ENCODE results near the gene BSN.

The BSN gene

DNA sequence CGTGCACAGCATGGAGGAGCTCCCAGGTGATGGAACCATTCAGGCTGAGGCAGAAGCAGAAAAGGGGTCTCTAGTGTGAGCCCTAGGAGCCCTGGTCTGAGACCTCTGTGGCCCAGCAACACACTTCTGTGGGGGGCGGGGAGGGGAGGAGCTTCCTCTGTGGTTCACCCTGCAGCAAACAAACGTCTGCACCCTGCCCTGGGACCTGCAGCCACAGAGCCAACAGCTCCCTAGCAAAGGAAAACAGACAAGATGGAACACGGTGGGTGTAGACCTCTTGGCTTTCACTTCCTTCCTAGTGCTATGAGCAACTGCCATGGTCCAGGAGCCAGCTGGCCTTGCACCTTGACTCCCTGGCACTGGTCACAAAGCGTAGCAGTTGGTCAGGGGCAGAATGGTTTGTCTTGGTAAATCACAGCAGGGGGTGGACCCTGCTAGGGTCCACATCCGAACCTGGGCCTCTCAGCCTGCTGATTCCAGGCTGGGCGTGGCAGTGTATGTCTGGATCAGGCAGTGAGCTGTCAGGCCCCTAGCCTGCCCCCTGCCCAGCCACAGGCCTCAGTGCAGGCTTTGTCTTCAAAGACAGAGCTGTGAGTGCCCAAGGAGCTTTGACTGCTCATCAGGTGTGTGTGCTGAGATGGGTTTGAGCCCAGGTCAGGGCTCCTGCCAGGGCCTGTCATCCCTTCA lies 158.5 kb downstream of the BSN start:
- no peak overlapping the region for H3K27ac ChIP-seq (ENCODE audit: low read length)
- no peak for DNase-seq (ENCODE audit: low read depth, low spot score)
- no peaks in the 10 kb centered on the region for H3K9me3 ChIP-seq (ENCODE audit: control insufficient read depth, insufficient read depth, low read length)
- peaks cover 5% of the 10 kb centered on the region; the same call in 1 of the 2 replicates for H3K36me3 ChIP-seq (ENCODE audit: control insufficient read depth, insufficient read depth, low read length)
- no peaks in the 10 kb centered on the region for H3K27me3 ChIP-seq (ENCODE audit: control insufficient read depth, insufficient read depth, low read length)
- WGBS (ENCODE audit: insufficient coverage, insufficient read length): no CpG with 5 or more reads among the region's 7 CpGs
- H3K4me1 ChIP-seq (ENCODE audit: control insufficient read depth, insufficient read depth, low read length): no peaks in the 10 kb centered on the region
- no peak overlapping the region for H3K4me3 ChIP-seq (ENCODE audit: low read length)

DNA sequence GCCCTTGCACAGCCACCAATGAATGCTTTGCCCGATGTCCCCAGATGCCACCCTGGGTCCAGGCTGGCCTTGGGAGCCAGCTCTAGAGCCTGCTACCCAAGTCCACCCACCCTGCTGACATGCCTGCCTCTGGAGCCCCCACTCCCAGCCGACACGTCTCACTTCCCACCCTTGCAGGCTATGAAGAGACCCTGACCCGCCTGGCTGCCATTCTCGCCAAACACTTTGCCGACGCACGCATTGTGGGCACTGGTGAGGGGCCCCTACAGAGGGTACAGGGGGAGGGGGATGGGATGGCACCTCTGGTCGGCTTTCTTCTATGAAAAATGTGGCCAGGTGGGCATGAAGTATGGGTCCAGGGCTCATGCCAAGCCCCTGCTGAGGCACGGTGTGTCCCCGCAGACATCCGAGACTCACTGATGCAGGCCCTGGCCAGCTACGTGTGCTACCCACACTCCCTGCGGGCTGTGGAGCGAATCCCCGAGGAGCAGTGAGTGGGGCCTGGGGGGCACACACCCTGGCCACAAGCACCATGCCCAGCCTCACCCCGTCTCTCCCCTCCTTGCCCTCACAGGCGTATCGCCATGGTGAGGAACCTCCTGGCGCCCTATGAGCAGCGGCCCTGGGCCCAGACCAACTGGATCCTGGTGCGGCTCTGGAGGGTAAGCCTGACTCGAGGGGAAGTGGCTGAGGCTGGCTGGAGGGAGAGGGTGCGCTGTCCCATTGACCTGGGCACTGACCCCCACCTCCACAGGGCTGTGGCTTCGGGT lies 159.2 kb downstream of the BSN start:
- no peaks in the 10 kb centered on the region for H3K9me3 ChIP-seq (ENCODE audit: control insufficient read depth, insufficient read depth, low read length)
- peaks cover 8% of the 10 kb centered on the region for H3K36me3 ChIP-seq (ENCODE audit: control insufficient read depth, insufficient read depth, low read length)
- no peak for DNase-seq (ENCODE audit: low read depth, low spot score)
- no peaks in the 10 kb centered on the region for H3K27me3 ChIP-seq (ENCODE audit: control insufficient read depth, insufficient read depth, low read length)
- no CpG with 5 or more reads among the region's 25 CpGs for WGBS (ENCODE audit: insufficient coverage, insufficient read length)
- peaks cover 5% of the 10 kb centered on the region for H3K4me1 ChIP-seq (ENCODE audit: control insufficient read depth, insufficient read depth, low read length)
- H3K4me3 ChIP-seq (ENCODE audit: low read length): no peak overlapping the region
- H3K27ac ChIP-seq (ENCODE audit: low read length): no peak overlapping the region

DNA sequence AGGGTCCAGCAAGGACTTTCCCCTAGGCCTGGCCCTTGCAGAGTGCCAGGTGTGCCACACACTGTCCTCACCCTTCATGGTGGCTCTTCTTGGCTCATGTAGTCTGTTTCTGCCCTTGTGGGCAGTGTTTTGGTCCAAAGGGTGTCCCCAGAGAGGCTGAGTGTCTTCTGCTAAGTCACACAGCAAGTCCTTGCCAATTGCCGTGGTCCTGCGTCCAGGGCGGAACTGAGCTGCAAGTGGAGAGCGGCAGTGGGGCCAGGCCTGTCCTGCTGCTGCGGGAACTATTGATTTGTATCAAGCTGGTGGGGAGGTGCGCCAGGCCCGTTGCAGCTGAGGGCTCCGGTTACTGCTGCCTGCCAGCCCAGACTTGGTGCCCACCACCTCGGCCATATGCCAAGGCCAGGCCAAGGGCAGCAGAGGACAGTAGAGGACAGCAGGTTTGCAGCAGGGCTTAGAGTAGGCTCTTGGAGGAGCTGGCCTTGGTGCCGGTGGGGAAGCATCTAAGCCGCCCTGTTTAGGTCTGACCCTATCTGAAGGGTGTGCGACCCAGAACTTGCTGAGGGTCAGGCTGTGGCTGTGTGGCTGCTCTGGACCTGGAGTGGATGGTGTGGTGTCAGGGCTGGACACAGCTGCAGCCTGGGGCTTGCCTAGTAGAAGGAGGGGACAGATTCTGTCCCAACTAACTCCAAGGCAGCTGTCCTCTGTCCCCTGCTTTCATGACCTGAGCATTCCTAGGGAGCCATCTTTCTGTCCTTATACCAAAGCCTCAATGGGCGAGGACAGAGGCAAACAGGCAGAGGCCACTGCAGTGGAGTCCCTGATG lies 160.7 kb downstream of the BSN start:
- Histone ChIP-seq H3K27me3 (ENCODE audit: control insufficient read depth, insufficient read depth, low read length) (no peaks in the 10 kb centered on the region), H3K36me3 (ENCODE audit: control insufficient read depth, insufficient read depth, low read length) (peaks cover 8% of the 10 kb centered on the region), H3K27ac (ENCODE audit: low read length) (no peak overlapping the region), H3K4me3 (ENCODE audit: low read length) (no peak overlapping the region), H3K9me3 (ENCODE audit: control insufficient read depth, insufficient read depth, low read length) (no peaks in the 10 kb centered on the region), H3K4me1 (ENCODE audit: control insufficient read depth, insufficient read depth, low read length) (peaks cover 7% of the 10 kb centered on the region)
- no peak for DNase-seq (ENCODE audit: low read depth, low spot score)
- no CpG with 5 or more reads among the region's 13 CpGs for WGBS (ENCODE audit: insufficient coverage, insufficient read length)

DNA sequence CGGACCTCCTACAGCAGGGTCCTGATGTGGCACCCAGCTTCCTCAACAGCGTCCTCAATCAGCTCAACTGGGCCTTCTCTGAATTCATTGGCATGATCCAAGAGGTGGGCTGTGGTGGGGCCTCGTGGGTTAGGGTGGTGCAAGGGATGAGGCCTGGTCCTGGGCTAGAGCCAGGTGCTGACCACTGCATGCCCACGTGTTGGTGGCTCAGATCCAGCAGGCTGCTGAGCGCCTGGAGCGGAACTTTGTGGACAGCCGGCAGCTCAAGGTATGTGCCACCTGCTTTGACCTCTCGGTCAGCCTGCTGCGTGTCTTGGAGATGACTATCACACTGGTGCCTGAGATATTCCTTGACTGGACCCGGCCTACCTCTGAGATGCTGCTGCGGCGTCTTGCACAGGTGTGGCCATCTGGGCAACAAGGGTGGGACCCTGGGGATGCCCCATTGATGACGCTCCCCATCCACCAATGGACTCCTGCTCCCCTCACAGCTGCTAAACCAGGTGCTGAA lies 161.4 kb downstream of the BSN start:
- H3K36me3 ChIP-seq (ENCODE audit: control insufficient read depth, insufficient read depth, low read length): peaks cover 8% of the 10 kb centered on the region
- no peak for DNase-seq (ENCODE audit: low read depth, low spot score)
- no peaks in the 10 kb centered on the region for H3K9me3 ChIP-seq (ENCODE audit: control insufficient read depth, insufficient read depth, low read length)
- no peak overlapping the region for H3K4me3 ChIP-seq (ENCODE audit: low read length)
- peaks cover 7% of the 10 kb centered on the region for H3K4me1 ChIP-seq (ENCODE audit: control insufficient read depth, insufficient read depth, low read length)
- no peaks in the 10 kb centered on the region for H3K27me3 ChIP-seq (ENCODE audit: control insufficient read depth, insufficient read depth, low read length)
- H3K27ac ChIP-seq (ENCODE audit: low read length): no peak overlapping the region
- no CpG with 5 or more reads among the region's 13 CpGs for WGBS (ENCODE audit: insufficient coverage, insufficient read length)

DNA sequence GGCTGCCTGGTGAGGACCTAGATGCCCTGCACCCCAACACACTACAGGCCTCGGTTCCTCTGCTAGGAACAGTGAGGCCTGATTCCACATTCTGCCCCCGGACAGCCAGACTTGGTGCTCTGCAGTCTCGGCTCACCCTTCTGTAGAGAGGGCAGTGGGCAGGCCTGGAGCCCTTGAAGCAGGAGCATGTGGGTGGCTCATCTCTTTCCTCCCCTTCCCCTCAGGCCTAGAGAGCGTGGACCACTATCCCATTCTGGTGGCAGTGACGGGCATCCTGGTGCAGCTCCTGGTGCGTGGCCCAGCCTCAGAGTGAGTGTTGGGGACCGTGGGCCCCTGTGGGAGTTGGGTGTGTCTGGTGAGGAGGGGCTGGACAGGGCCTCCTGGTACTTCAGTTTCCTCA lies 161.9 kb downstream of the BSN start:
- peaks cover 12% of the 10 kb centered on the region for H3K36me3 ChIP-seq (ENCODE audit: control insufficient read depth, insufficient read depth, low read length)

DNA sequence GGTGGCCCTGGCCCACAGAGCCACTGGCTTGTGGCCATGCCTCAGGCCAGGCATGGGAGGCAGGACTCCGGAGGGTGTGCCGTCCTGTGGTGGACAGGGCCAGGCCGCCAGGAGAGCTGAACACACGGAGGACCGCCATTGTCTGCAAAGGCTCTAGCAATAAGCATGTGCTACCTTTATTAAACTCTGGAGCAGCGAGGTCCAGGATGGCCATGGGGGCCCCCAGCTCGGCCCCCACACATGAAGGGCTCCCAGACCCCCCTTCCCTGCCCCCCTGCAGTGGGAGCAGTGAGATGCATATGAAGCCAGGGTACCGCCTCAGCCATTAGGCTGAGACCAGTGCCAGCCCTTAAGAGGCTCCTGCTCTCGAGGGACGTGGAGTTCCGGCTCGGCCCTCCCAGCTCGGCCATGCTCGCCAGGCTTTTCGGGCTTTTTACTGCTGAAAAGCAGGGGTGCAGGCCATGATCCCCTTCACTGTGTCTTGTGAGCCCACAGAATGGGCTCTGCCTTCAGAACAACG lies 162.5 kb downstream of the BSN start:
- DNase-seq (ENCODE audit: low read depth, low spot score): no peak
- H3K27me3 ChIP-seq (ENCODE audit: control insufficient read depth, insufficient read depth, low read length): no peaks in the 10 kb centered on the region
- no peak overlapping the region for H3K27ac ChIP-seq (ENCODE audit: low read length)
- H3K4me3 ChIP-seq (ENCODE audit: low read length): no peak overlapping the region
- peaks cover 17% of the 10 kb centered on the region for H3K36me3 ChIP-seq (ENCODE audit: control insufficient read depth, insufficient read depth, low read length)
- peaks cover 7% of the 10 kb centered on the region for H3K4me1 ChIP-seq (ENCODE audit: control insufficient read depth, insufficient read depth, low read length)
- no peaks in the 10 kb centered on the region for H3K9me3 ChIP-seq (ENCODE audit: control insufficient read depth, insufficient read depth, low read length)
- WGBS (ENCODE audit: insufficient coverage, insufficient read length): no CpG with 5 or more reads among the region's 16 CpGs

More for the DNA sequence above, 161.9 kb downstream of the BSN start:
- Histone ChIP-seq H3K4me3 (ENCODE audit: low read length) (no peak overlapping the region), H3K4me1 (ENCODE audit: control insufficient read depth, insufficient read depth, low read length) (peaks cover 7% of the 10 kb centered on the region), H3K27me3 (ENCODE audit: control insufficient read depth, insufficient read depth, low read length) (no peaks in the 10 kb centered on the region), H3K9me3 (ENCODE audit: control insufficient read depth, insufficient read depth, low read length) (no peaks in the 10 kb centered on the region), H3K27ac (ENCODE audit: low read length) (no peak overlapping the region)
- WGBS (ENCODE audit: insufficient coverage, insufficient read length): no CpG with 5 or more reads among the region's 7 CpGs
- DNase-seq (ENCODE audit: low read depth, low spot score): no peak

DNA sequence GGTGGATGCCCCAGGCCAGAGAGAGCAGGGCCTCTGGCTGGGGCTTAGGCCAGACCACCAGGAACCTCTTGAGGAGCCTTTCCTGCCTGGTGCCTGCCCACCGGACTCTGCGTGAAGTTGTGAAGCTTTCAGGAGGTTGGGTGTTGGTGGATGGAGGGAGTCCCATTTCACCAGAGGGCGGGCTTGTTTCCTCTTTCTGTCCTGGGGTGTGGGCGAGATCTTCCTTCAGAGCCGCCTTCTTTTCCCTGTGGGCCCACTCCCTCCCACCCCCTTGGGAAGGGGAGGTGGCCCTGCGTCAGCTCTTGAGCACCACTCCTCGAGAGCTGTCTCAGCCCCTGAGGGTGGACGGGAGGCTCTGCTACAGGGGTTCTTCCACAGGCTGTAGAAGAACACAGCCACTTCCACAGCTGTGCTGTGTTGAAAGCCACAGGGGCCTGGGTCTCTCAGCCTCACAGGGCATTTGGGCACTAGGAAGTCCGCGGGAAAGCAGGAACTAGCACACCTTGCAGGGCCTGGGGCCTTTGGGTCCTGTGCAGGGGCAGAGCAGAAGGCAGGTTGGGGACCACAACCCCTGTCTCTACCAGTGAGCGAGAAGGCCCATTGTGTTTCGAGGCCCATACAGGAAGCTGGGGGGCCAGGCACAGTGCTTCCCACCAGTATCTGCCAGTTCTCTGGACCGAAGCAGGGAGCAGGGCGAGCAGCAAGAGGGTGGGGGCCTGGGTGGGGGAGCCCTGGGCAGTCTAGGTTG lies 163.1 kb downstream of the BSN start:
- no CpG with 5 or more reads among the region's 14 CpGs for WGBS (ENCODE audit: insufficient coverage, insufficient read length)
- Histone ChIP-seq H3K9me3 (ENCODE audit: control insufficient read depth, insufficient read depth, low read length) (no peaks in the 10 kb centered on the region), H3K4me1 (ENCODE audit: control insufficient read depth, insufficient read depth, low read length) (peaks cover 7% of the 10 kb centered on the region), H3K27me3 (ENCODE audit: control insufficient read depth, insufficient read depth, low read length) (no peaks in the 10 kb centered on the region), H3K36me3 (ENCODE audit: control insufficient read depth, insufficient read depth, low read length) (peaks cover 23% of the 10 kb centered on the region), H3K4me3 (ENCODE audit: low read length) (no peak overlapping the region), H3K27ac (ENCODE audit: low read length) (no peak overlapping the region)
- DNase-seq (ENCODE audit: low read depth, low spot score): no peak

DNA sequence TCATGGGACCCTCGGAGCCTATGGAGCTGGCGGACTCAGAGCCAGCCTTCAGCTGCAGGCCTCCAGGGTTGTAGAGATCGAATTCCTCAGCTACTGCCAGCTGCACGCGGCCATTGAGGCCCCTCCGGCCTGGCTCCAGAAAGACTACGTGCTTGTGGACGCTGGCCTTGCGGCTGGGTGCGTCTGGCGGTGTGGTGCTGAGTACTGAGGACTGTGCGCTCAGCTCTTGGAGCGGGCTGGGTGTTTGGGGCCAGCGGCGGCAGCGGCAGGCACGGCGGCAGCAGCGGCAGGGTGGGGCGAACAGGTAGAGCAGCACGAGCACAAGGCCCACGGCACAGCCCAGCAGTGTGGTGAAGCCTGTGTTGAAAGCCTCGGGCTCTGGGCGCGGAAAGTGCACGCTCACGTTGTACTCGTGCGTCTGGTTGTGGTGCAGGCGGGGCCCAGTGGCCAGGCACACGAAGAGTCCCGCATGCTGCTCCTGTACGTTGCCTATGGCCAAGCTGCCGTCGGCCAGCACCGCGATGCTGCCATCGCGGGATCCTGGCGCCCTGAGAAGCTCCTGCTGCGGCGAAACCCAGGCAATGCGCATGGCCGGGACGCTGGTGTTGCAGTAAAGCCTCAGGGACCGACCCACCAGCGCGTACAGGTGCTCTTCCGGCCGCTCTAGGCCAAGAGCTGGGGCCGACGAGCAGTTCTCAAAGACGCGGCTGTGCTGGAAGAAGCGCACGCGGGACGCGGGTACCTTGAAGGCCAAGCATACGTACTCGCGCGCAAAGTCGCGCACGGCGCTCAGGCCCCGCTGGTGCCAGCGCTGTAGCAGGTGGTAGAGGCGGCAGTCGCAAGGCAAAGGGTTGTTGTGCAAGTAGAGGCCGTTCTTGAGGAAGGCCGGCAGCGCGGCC lies 163.9 kb downstream of the BSN start:
- Histone ChIP-seq H3K9me3 (ENCODE audit: control insufficient read depth, insufficient read depth, low read length) (no peaks in the 10 kb centered on the region), H3K4me1 (ENCODE audit: control insufficient read depth, insufficient read depth, low read length) (peaks cover 9% of the 10 kb centered on the region), H3K27ac (ENCODE audit: low read length) (no peak overlapping the region), H3K36me3 (ENCODE audit: control insufficient read depth, insufficient read depth, low read length) (peaks cover 25% of the 10 kb centered on the region), H3K27me3 (ENCODE audit: control insufficient read depth, insufficient read depth, low read length) (no peaks in the 10 kb centered on the region), H3K4me3 (ENCODE audit: low read length) (peak overlapping the region; percentile 29; the same call in 1 of the 2 replicates)
- WGBS (ENCODE audit: insufficient coverage, insufficient read length): no CpG with 5 or more reads among the region's 75 CpGs
- DNase-seq (ENCODE audit: low read depth, low spot score): no peak

DNA sequence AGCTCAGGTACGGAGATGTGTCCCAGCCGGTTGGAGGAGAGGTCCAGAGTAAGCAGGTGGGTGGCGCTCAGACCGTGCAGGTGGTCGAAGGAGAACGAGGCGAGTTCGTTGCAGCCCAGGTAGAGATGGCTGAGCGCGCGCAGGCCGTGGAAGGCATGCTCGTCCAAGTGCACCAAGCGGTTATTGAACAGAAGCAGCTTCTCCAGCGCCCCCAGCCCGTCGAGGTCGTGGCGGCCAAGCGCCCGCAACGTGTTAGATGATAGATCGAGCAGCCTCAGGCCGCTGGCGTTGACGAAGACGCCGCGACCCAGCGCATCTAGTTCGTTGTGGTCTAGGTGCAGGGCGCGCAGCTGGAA lies 164.6 kb downstream of the BSN start:
- no peak overlapping the region for H3K27ac ChIP-seq (ENCODE audit: low read length)
- peaks cover 25% of the 10 kb centered on the region for H3K36me3 ChIP-seq (ENCODE audit: control insufficient read depth, insufficient read depth, low read length)
- H3K4me3 ChIP-seq (ENCODE audit: low read length): peak overlapping the region; percentile 29; the same call in 1 of the 2 replicates
- H3K9me3 ChIP-seq (ENCODE audit: control insufficient read depth, insufficient read depth, low read length): no peaks in the 10 kb centered on the region
- no CpG with 5 or more reads among the region's 33 CpGs for WGBS (ENCODE audit: insufficient coverage, insufficient read length)
- H3K27me3 ChIP-seq (ENCODE audit: control insufficient read depth, insufficient read depth, low read length): no peaks in the 10 kb centered on the region
- DNase-seq (ENCODE audit: low read depth, low spot score): no peak
- H3K4me1 ChIP-seq (ENCODE audit: control insufficient read depth, insufficient read depth, low read length): peaks cover 9% of the 10 kb centered on the region
